Measurements from ENCODE around the gene MTERF2. TPM values are rescaled to one million over a fixed set of nuclear protein-coding genes. Genes with fewer than 3 reads are reported as not detected.
A peak's percentile ranks its signal among the peaks of the same experiment; 100 is the strongest.

The MTERF2 gene
- total RNA-seq, 4 donors from 2014 or later: 16.7 to 22.2 (median 19.0) TPM

GRCh38 chr12:106962286-106962685, 24.7 kb downstream of the MTERF2 start:
- Histone ChIP-seq H3K27ac (replicated peaks in 1 of 4) (no peak overlapping the region), H3K27me3 (no peaks in the 10 kb centered on the region), H3K9me3 (no peaks in the 10 kb centered on the region), H3K4me1 (peaks cover 22 to 66% (median 44%) of the 10 kb centered on the region in 4 donors), H3K4me3 (no peak overlapping the region), H3K36me3 (peaks cover 0 to 17% (median 11%) of the 10 kb centered on the region in 4 donors)
- 68% methylated on average over 3 of the region's 3 CpGs for WGBS
- no peak for DNase-seq (ENCODE audit: extremely low spot score)
- TF ChIP-seq POLR2AphosphoS5 (IDR thresholded peaks at IDR 0.05): no peak
- TF ChIP-seq POLR2A (IDR thresholded peaks at IDR 0.05; ENCODE audit: low read depth): no peak
- TF ChIP-seq EP300 (IDR thresholded peaks at IDR 0.05): no peak
- TF ChIP-seq CTCF (IDR thresholded peaks at IDR 0.05): no peak
- intact Hi-C loops (cut with DNase I): no loop called here

- Histone ChIP-seq H3K36me3 (peaks cover 0 to 12% (median 6%) of the 10 kb centered on the region in 4 donors), H3K27me3 (no peaks in the 10 kb centered on the region), H3K9me3 (no peaks in the 10 kb centered on the region), H3K4me1 (peaks cover 22 to 69% (median 49%) of the 10 kb centered on the region in 4 donors), H3K4me3 (no peak overlapping the region), H3K27ac (replicated peaks in 1 of 4) (no peak overlapping the region)
- intact Hi-C loops (cut with DNase I): no loop called here
- TF ChIP-seq EP300 (IDR thresholded peaks at IDR 0.05) (no peak), POLR2AphosphoS5 (IDR thresholded peaks at IDR 0.05) (no peak), CTCF (IDR thresholded peaks at IDR 0.05) (no peak), POLR2A (IDR thresholded peaks at IDR 0.05; ENCODE audit: low read depth) (no peak)
- no peak for DNase-seq (ENCODE audit: extremely low spot score)
- WGBS: 86% methylated on average over 3 of the region's 3 CpGs
Observed at GRCh38 chr12:106960443-106960842, 26.5 kb downstream of the MTERF2 start.

GRCh38 chr12:106957583-106957982, 29.4 kb downstream of the MTERF2 start:
- Histone ChIP-seq H3K36me3 (no peaks in the 10 kb centered on the region), H3K27ac (replicated peaks in 1 of 4) (peak overlapping the region in 1 of 4 donors; percentile 96), H3K9me3 (no peaks in the 10 kb centered on the region), H3K27me3 (no peaks in the 10 kb centered on the region), H3K4me3 (peak overlapping the region; percentile 82 to 95 (median 94)), H3K4me1 (peaks cover 22 to 56% (median 50%) of the 10 kb centered on the region in 4 donors)
- TF ChIP-seq POLR2A (IDR thresholded peaks at IDR 0.05; ENCODE audit: low read depth): no peak
- TF ChIP-seq EP300 (IDR thresholded peaks at IDR 0.05): no peak
- no peak for TF ChIP-seq CTCF (IDR thresholded peaks at IDR 0.05)
- TF ChIP-seq POLR2AphosphoS5 (IDR thresholded peaks at IDR 0.05): no peak
- DNase-seq (ENCODE audit: extremely low spot score): no peak
- 14% methylated on average over 1 of the region's 1 CpG for WGBS
- intact Hi-C loops (cut with DNase I): loop anchor here (5.0 kb wide), 2 partner anchors 70 to 135 kb away; partner anchors contain the start of gene CRY1

- no peak for DNase-seq (ENCODE audit: extremely low spot score)
- Histone ChIP-seq H3K27me3 (no peaks in the 10 kb centered on the region), H3K4me1 (peaks cover 22 to 45% (median 39%) of the 10 kb centered on the region in 4 donors), H3K4me3 (peak overlapping the region; percentile 82 to 95 (median 94)), H3K9me3 (no peaks in the 10 kb centered on the region), H3K36me3 (no peaks in the 10 kb centered on the region), H3K27ac (replicated peaks in 1 of 4) (peak overlapping the region; percentile 96 to 100 (median 98))
- TF ChIP-seq CTCF (IDR thresholded peaks at IDR 0.05): peak in 1 of 3 experiments; percentile 27
- no peak for TF ChIP-seq POLR2A (IDR thresholded peaks at IDR 0.05; ENCODE audit: low read depth)
- intact Hi-C loops (cut with DNase I): loop anchor here (1.0 to 5.0 kb wide), 3 partner anchors 31 to 136 kb away; partner anchors contain the start of genes CRY1 and MTERF2
- under 1% methylated on average over 20 of the region's 34 CpGs for WGBS
Observed at GRCh38 chr12:106956048-106956578, 30.8 kb downstream of the MTERF2 start.
